ENCODE data around the gene ATG4B. TPM values are rescaled to one million over a fixed set of nuclear protein-coding genes. Genes with fewer than 3 reads are reported as not detected.
A peak's percentile ranks its signal among the peaks of the same experiment; 100 is the strongest.

Gene ATG4B
- total and polyA plus RNA-seq, 9 of the 15 experiments (the other 6 are each of a cell fraction or from before 2014, with no cell fraction given), result 5.9 to 58.8 (median 35.6) TPM

DNA sequence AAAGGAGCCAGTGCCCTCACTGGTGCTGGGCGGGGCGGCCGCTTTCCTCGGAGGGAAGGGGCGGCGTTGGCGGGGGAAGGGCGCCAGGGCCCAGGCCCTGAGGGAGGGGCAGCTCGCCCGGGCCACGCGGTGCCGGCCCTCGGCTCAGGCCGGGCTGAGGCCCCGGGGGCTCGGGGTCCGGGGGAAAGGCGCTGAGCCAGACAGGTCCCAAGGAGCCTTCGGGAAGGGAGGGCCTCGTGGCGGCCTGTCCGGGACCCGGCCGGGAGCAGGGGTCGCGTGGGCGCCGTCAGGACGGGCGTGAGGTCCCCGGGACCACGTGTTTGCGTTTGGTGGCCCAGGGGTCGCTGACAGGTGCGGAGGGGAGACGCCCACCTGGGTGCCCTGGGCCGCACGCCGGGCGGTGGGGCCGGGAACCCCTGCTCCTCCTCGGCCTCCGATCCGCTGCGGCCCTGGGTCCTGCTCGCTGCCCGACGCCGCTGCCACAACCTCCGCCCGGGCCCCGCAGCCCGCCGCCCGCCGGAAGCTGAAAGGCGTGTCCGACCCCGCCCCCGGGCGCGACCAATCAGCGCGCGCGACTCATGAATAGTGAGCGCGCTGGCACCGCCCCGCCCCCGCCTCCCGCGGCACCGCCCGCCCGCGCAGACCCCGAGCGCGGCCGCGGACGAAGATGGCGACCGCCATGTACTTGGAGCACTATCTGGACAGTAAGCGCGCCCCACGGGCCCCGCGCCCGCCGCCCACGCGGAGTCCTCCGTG is 64.1 kb downstream of the ATG4B start, which contains the start of gene ING5 (continued):
- peak; percentile 87 for TF ChIP-seq L3MBTL2 (IDR thresholded peaks at IDR 0.05)
- no peak for TF ChIP-seq MIER1 (IDR thresholded peaks at IDR 0.05; ENCODE audit: low read depth)
- TF ChIP-seq ZBTB12 (CRISPR knock-in tag; IDR thresholded peaks at IDR 0.05), result no peak
- no peak for TF ChIP-seq HIVEP1 (CRISPR knock-in tag; IDR thresholded peaks at IDR 0.05)
- TF ChIP-seq FOXP1 (CRISPR knock-in tag; IDR thresholded peaks at IDR 0.05), result no peak
- peak; percentile 51; the same call in 1 of the 2 replicates for TF ChIP-seq FOSL1 (tag; conservative IDR thresholded peaks at IDR 0.05)
- 0 out of 2 replicates have a peak, but pooled peaks have one; percentile 13 for TF ChIP-seq GATAD2B (IDR thresholded peaks at IDR 0.05; ENCODE audit: borderline replicate concordance)
- TF ChIP-seq PCBP1 (IDR thresholded peaks at IDR 0.05; ENCODE audit: low read depth, low read length, poor library complexity, severe bottlenecking), result peak; percentile 69
- TF ChIP-seq, protein P1, sequence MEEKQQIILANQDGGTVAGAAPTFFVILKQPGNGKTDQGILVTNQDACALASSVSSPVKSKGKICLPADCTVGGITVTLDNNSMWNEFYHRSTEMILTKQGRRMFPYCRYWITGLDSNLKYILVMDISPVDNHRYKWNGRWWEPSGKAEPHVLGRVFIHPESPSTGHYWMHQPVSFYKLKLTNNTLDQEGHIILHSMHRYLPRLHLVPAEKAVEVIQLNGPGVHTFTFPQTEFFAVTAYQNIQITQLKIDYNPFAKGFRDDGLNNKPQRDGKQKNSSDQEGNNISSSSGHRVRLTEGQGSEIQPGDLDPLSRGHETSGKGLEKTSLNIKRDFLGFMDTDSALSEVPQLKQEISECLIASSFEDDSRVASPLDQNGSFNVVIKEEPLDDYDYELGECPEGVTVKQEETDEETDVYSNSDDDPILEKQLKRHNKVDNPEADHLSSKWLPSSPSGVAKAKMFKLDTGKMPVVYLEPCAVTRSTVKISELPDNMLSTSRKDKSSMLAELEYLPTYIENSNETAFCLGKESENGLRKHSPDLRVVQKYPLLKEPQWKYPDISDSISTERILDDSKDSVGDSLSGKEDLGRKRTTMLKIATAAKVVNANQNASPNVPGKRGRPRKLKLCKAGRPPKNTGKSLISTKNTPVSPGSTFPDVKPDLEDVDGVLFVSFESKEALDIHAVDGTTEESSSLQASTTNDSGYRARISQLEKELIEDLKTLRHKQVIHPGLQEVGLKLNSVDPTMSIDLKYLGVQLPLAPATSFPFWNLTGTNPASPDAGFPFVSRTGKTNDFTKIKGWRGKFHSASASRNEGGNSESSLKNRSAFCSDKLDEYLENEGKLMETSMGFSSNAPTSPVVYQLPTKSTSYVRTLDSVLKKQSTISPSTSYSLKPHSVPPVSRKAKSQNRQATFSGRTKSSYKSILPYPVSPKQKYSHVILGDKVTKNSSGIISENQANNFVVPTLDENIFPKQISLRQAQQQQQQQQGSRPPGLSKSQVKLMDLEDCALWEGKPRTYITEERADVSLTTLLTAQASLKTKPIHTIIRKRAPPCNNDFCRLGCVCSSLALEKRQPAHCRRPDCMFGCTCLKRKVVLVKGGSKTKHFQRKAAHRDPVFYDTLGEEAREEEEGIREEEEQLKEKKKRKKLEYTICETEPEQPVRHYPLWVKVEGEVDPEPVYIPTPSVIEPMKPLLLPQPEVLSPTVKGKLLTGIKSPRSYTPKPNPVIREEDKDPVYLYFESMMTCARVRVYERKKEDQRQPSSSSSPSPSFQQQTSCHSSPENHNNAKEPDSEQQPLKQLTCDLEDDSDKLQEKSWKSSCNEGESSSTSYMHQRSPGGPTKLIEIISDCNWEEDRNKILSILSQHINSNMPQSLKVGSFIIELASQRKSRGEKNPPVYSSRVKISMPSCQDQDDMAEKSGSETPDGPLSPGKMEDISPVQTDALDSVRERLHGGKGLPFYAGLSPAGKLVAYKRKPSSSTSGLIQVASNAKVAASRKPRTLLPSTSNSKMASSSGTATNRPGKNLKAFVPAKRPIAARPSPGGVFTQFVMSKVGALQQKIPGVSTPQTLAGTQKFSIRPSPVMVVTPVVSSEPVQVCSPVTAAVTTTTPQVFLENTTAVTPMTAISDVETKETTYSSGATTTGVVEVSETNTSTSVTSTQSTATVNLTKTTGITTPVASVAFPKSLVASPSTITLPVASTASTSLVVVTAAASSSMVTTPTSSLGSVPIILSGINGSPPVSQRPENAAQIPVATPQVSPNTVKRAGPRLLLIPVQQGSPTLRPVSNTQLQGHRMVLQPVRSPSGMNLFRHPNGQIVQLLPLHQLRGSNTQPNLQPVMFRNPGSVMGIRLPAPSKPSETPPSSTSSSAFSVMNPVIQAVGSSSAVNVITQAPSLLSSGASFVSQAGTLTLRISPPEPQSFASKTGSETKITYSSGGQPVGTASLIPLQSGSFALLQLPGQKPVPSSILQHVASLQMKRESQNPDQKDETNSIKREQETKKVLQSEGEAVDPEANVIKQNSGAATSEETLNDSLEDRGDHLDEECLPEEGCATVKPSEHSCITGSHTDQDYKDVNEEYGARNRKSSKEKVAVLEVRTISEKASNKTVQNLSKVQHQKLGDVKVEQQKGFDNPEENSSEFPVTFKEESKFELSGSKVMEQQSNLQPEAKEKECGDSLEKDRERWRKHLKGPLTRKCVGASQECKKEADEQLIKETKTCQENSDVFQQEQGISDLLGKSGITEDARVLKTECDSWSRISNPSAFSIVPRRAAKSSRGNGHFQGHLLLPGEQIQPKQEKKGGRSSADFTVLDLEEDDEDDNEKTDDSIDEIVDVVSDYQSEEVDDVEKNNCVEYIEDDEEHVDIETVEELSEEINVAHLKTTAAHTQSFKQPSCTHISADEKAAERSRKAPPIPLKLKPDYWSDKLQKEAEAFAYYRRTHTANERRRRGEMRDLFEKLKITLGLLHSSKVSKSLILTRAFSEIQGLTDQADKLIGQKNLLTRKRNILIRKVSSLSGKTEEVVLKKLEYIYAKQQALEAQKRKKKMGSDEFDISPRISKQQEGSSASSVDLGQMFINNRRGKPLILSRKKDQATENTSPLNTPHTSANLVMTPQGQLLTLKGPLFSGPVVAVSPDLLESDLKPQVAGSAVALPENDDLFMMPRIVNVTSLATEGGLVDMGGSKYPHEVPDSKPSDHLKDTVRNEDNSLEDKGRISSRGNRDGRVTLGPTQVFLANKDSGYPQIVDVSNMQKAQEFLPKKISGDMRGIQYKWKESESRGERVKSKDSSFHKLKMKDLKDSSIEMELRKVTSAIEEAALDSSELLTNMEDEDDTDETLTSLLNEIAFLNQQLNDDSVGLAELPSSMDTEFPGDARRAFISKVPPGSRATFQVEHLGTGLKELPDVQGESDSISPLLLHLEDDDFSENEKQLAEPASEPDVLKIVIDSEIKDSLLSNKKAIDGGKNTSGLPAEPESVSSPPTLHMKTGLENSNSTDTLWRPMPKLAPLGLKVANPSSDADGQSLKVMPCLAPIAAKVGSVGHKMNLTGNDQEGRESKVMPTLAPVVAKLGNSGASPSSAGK (IDR thresholded peaks at IDR 0.05), result peak; percentile 73
- TF ChIP-seq KDM5B (IDR thresholded peaks at IDR 0.05; ENCODE audit: insufficient replicate concordance, low read depth, low read length), result peak; percentile 47
- no peak for TF ChIP-seq ZNF445 (CRISPR knock-in tag; IDR thresholded peaks at IDR 0.05; ENCODE audit: low read depth)
- no peak; the same call in 1 of the 2 replicates for TF ChIP-seq E2F1 (CRISPR knock-in tag; IDR thresholded peaks at IDR 0.05)
- TF ChIP-seq ZNF764 (CRISPR knock-in tag; IDR thresholded peaks at IDR 0.05; ENCODE audit: low read depth), result no peak
- 0 out of 2 replicates have a peak, but pooled peaks have one; percentile 27 for TF ChIP-seq ATF7 (IDR thresholded peaks at IDR 0.05)
